H1 (cell line): Measurements from ENCODE around the gene TSEN54. TPM values are rescaled to one million over a fixed set of nuclear protein-coding genes. Genes with fewer than 3 reads are reported as not detected.

Experiments
- ASH2L ChIP-seq: fragments of 200-600, 300-600 bp; sonication (generic); IDR thresholded peaks from one replicate; pipeline ENCODE4 v1.7.1; 2017; ENCODE audit warnings: low read length
- ATF2 ChIP-seq: IDR thresholded peaks from 2 replicates; pipeline ENCODE4 v1.6.1; 2012; ENCODE audit warnings: low read length, inconsistent platforms
- ATF3 ChIP-seq: IDR thresholded peaks from 2 replicates; pipeline ENCODE4 v1.6.1; 2011; ENCODE audit warnings: low read depth, mild to moderate bottlenecking, low read length; ENCODE audit not compliant: insufficient read depth
- CHD2 ChIP-seq: IDR thresholded peaks from 2 replicates; pipeline ENCODE4 v1.6.1; 2012; ENCODE audit warnings: low read length, improper control_type of control experiment
- HDAC6 ChIP-seq: IDR thresholded peaks from one replicate; pipeline ENCODE4 v1.7.1; 2012; ENCODE audit warnings: low read depth, mild to moderate bottlenecking, inconsistent platforms, low read length, moderate library complexity
- SAP30 ChIP-seq: fragments of 300-600 bp; sonication (generic); IDR thresholded peaks from 2 replicates; pipeline ENCODE4 v1.7.1; 2012; ENCODE audit warnings: low read length, moderate library complexity, mild to moderate bottlenecking, inconsistent platforms; ENCODE audit not compliant: insufficient read depth, insufficient replicate concordance
- polyA plus RNA-seq, 7 experiments: library from polyadenylated mRNA; depleted of rRNA in 3 of 7; stranded (reverse) in 5 of 7; unstranded in 2 of 7; fragments of >200 nt in 5 of 7; fragments of 200-250 nt in 2 of 7; gene quantifications; 1 replicate in 5 of 7; 2 replicates in 1 of 7; 4 replicates in 1 of 7; pipeline versions ENCODE4 v1.2.1 to v1.2.3, GENCODE V29; 2011 to 2013; ENCODE audit warnings: missing spikeins in 2 of 7, mixed read lengths in 2 of 7
- total RNA-seq: library from RNA; stranded (reverse); fragmentation: NEBNext Ultra II Directional; extraction: Animal tissue kit (Norgen Biotek cat#: 25700); gene quantifications from 2 replicates; pipeline ENCODE4 v1.2.1, GENCODE V29; 2021

The TSEN54 gene
- total and polyA plus RNA-seq, 2 of the 8 experiments (the other 6 are each of a cell fraction or from before 2014, with no cell fraction given): 43.6 to 60.3 TPM

GRCh38 chr17:75486151-75486550, 30.2 kb upstream of the TSEN54 start (continued):
- TF ChIP-seq ATF3 (no peak), ASH2L (no peak), HDAC6 (no peak), ATF2 (no peak), CHD2 (no peak), SAP30 (no peak)
- TF ChIP-seq, all 59 proteins: peak for 0
